ENCODE measurements around the gene DLGAP1. TPM values are rescaled to one million over a fixed set of nuclear protein-coding genes. Genes with fewer than 3 reads are reported as not detected.

Gene DLGAP1
- total RNA-seq, 1 experiment from 2014 or later, result 0.39 TPM

- TF ChIP-seq ZBTB33 (IDR thresholded peaks at IDR 0.05; ENCODE audit: extremely low read depth, insufficient replicate concordance, low read length) (no peak), TCF7L2 (IDR thresholded peaks at IDR 0.05; ENCODE audit: borderline replicate concordance, extremely low read depth, insufficient read depth, insufficient read length) (no peak), EGR1 (IDR thresholded peaks at IDR 0.05; ENCODE audit: low read depth) (no peak)
- Histone ChIP-seq H3K9me2 (ENCODE audit: insufficient read depth) (no peaks in the 10 kb centered on the region), H3K9me3 (ENCODE audit: control insufficient read depth in 1 of 2, insufficient read depth in 1 of 2, low read depth in 1 of 2, low read length in 2 of 2) (no peaks in the 10 kb centered on the region), H3K27me3 (ENCODE audit: insufficient read depth, low read length) (no peaks in the 10 kb centered on the region), H2AFZ (ENCODE audit: low read depth, low read length, poor library complexity, severe bottlenecking) (no peak overlapping the region), H3K36me3 (ENCODE audit: control insufficient read depth in 1 of 2, insufficient read depth in 2 of 2, low read length in 2 of 2) (no peaks in the 10 kb centered on the region), H4K20me1 (ENCODE audit: insufficient read depth) (no peaks in the 10 kb centered on the region), H3K27ac (ENCODE audit: low read depth, low read length) (no peak overlapping the region), H3K4me2 (ENCODE audit: low read length) (no peak overlapping the region), H3K79me2 (ENCODE audit: insufficient read depth, low read length) (no peaks in the 10 kb centered on the region), H3K9ac (ENCODE audit: low read length) (no peak overlapping the region), H3K4me3 (replicated peaks in 1 of 2; ENCODE audit: low read depth in 1 of 2, low read length in 2 of 2) (no peak overlapping the region), H3K4me1 (ENCODE audit: control insufficient read depth in 1 of 2, insufficient read depth in 2 of 2, low read length in 2 of 2) (peaks cover 6 to 11% of the 10 kb centered on the region in 2 experiments; a peak in 3 of 4 replicates)
- DNase-seq (ENCODE audit: low read depth, low spot score) (no peak), ATAC-seq (no peak)
- POLR2A ChIA-PET, result no interaction called here
- no TSS peak for BruUV-seq (replicated peaks)
- intact Hi-C loops (cut with micrococcal nuclease), result no loop called here
- RAD21 ChIA-PET (ENCODE audit: low non-redundant PET in 1 of 2, low total read pairs in 2 of 2, uncharacterized antibody in 2 of 2, unreplicated experiment in 2 of 2), result no interaction called here
- CTCF ChIA-PET, result interaction anchor here (1.3 kb wide), 1 partner anchor 16 kb away, joined by 3 read pairs; no protein-coding TSS in a partner anchor
These were observed 487.5 kb downstream of the DLGAP1 start for GRCh38 chr18:3967359-3968180.

GRCh38 chr18:3966642-3967358 lies 488.3 kb downstream of the DLGAP1 start:
- no peaks in the 10 kb centered on the region for H3K27me3 ChIP-seq (ENCODE audit: insufficient read depth, low read length)
- no peak overlapping the region for H3K4me2 ChIP-seq (ENCODE audit: low read length)
- H4K20me1 ChIP-seq (ENCODE audit: insufficient read depth), result no peaks in the 10 kb centered on the region
- no peaks in the 10 kb centered on the region for H3K79me2 ChIP-seq (ENCODE audit: insufficient read depth, low read length)
- H3K27ac ChIP-seq (ENCODE audit: low read depth, low read length), result no peak overlapping the region
- no peak overlapping the region for H3K4me3 ChIP-seq (replicated peaks in 1 of 2; ENCODE audit: low read depth in 1 of 2, low read length in 2 of 2)
- no peaks in the 10 kb centered on the region for H3K36me3 ChIP-seq (ENCODE audit: control insufficient read depth in 1 of 2, insufficient read depth in 2 of 2, low read length in 2 of 2)
- no peaks in the 10 kb centered on the region for H3K9me3 ChIP-seq (ENCODE audit: control insufficient read depth in 1 of 2, insufficient read depth in 1 of 2, low read depth in 1 of 2, low read length in 2 of 2)
- peaks cover 6 to 9% of the 10 kb centered on the region in 2 experiments; a peak in 3 of 4 replicates for H3K4me1 ChIP-seq (ENCODE audit: control insufficient read depth in 1 of 2, insufficient read depth in 2 of 2, low read length in 2 of 2)
- no peak for DNase-seq (ENCODE audit: low read depth, low spot score)
- intact Hi-C loops (cut with micrococcal nuclease), result no loop called here
- CTCF ChIA-PET, result interaction anchor here (1.2 to 1.3 kb wide), 2 partner anchors 15 to 29 kb away, joined by 3 read pairs; no protein-coding TSS in a partner anchor
- BruUV-seq (replicated peaks), result no TSS peak
- H2AFZ ChIP-seq (ENCODE audit: low read depth, low read length, poor library complexity, severe bottlenecking), result no peak overlapping the region
- RAD21 ChIA-PET (ENCODE audit: low non-redundant PET in 1 of 2, low total read pairs in 2 of 2, uncharacterized antibody in 2 of 2, unreplicated experiment in 2 of 2), result no interaction called here
- ATAC-seq, result no peak
- POLR2A ChIA-PET, result no interaction called here
- no peaks in the 10 kb centered on the region for H3K9me2 ChIP-seq (ENCODE audit: insufficient read depth)
- TF ChIP-seq SIN3A (IDR thresholded peaks at IDR 0.05; ENCODE audit: low read depth), result no peak
- TF ChIP-seq ATF3 (IDR thresholded peaks at IDR 0.05), result no peak
- no peak overlapping the region for H3K9ac ChIP-seq (ENCODE audit: low read length)

Measured in HCT116 (cell line).